Stimulated activated naive CD8-positive, alpha-beta T cell treated with anti-CD3 and anti-CD28 coated beads, Interleukin-15, amount 100 ng/mL, for 72 hours (primary cell): ENCODE results near the gene GPR148.

Experiments
- ATAC-seq: fragments of 150-1000 bp; cut with Tn5 transposase; 2 replicates; pipeline ENCODE4 v1.10.0; 2021; ENCODE audit warnings: mild to moderate bottlenecking, moderate library complexity
- DNase-seq, 2 donors: peaks; one replicate each; pipeline ENCODE4 v3.0.0; 2021 to 2022
- H3K27ac Mint-ChIP-seq, 2 donors: one replicate each; pipeline ENCODE4 v1.8.0; 2022; ENCODE audit warnings: mild to moderate bottlenecking in 2 of 2, mixed read lengths in 2 of 2, moderate library complexity in 2 of 2
- H3K27me3 Mint-ChIP-seq: one replicate; pipeline ENCODE4 v1.8.0; 2022; ENCODE audit warnings: mixed read lengths
- H3K4me1 Mint-ChIP-seq: one replicate; pipeline ENCODE4 v1.8.0; 2022; ENCODE audit warnings: mild to moderate bottlenecking, mixed read lengths
- H3K4me3 Mint-ChIP-seq, 2 donors: one replicate each; pipeline ENCODE4 v1.8.0; 2022; ENCODE audit warnings: mild to moderate bottlenecking in 2 of 2, mixed read lengths in 2 of 2, moderate library complexity in 1 of 2
- H3K9me3 Mint-ChIP-seq, 2 donors: one replicate each; pipeline ENCODE4 v1.8.0; 2022; ENCODE audit warnings: mixed read lengths in 2 of 2

Gene GPR148

DNA sequence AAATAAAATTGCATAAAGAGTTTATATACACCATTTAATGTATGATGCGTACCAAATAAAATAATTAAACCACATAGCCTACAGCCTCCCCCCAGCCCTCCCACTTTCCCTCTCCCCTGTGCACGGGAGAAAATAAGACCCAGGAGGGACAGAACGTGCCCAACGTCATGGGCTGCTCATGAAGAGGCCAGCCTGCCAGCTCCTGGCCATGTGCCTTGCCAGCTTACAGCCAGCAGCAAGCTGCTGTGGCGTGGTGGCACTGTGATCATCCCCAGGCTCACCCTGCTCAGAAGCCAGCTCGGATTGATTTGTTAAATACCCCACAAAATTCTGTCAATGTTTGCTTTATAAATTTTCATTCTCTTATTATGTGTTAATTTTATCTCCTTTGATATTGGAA lies 7.6 kb downstream of the GPR148 start:
- DNase-seq (no peak), ATAC-seq (no peak)
- Mint-ChIP-seq H3K27ac (no peak overlapping the region), H3K9me3 (peaks cover 0 to 16% of the 10 kb centered on the region in 2 donors), H3K27me3 (peaks cover 27% of the 10 kb centered on the region), H3K4me3 (no peak overlapping the region), H3K4me1 (no peaks in the 10 kb centered on the region)

DNA sequence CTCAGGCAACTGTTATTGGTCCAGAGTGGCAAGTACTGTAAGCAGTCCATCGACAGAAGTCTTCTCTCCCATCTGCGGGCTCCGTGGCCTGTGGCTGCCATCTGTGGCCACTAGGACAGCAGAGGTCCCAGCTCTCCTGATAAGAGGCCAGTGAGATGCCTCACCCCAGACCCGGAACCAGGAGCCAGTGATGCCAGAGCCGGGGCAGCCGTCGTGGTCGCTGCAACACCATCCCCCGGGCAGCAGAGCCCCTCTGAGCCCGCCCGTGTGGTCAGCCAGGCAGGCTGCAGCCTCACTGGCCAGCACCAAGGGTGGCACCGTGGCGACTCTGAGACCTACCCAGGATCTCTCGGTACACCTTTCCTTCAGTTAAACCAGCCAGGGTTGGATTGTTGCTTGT lies 8.7 kb downstream of the GPR148 start:
- ATAC-seq (no peak), DNase-seq (no peak)
- Mint-ChIP-seq H3K9me3 (peaks cover 0 to 16% of the 10 kb centered on the region in 2 donors), H3K4me3 (no peak overlapping the region), H3K4me1 (no peaks in the 10 kb centered on the region), H3K27ac (no peak overlapping the region), H3K27me3 (peaks cover 32% of the 10 kb centered on the region)

DNA sequence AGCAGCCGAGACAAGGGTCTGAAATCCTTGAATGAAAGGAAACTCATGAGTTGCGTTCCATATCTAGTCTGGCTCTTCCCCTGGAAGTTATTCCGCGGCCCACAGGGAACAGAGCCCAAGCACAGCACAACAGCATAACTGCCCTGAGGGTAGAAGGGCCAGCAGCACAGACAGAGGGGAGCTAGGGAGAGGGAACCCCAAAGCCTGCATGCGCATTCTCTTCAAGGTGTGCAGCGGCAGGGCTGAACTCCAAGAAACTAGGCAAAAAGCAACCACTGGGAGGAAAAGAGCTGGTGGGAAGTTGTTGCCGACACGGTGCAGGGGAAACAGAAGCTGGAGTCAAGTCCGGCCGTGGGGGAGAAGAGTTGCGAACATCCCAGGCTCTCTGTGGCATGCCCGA lies 11.8 kb downstream of the GPR148 start:
- ATAC-seq: no peak
- Mint-ChIP-seq H3K9me3 (no peaks in the 10 kb centered on the region), H3K27me3 (peaks cover 56% of the 10 kb centered on the region), H3K4me1 (no peaks in the 10 kb centered on the region), H3K4me3 (no peak overlapping the region), H3K27ac (peak overlapping the region in 1 of 2 donors; percentile 68)
- no peak for DNase-seq

DNA sequence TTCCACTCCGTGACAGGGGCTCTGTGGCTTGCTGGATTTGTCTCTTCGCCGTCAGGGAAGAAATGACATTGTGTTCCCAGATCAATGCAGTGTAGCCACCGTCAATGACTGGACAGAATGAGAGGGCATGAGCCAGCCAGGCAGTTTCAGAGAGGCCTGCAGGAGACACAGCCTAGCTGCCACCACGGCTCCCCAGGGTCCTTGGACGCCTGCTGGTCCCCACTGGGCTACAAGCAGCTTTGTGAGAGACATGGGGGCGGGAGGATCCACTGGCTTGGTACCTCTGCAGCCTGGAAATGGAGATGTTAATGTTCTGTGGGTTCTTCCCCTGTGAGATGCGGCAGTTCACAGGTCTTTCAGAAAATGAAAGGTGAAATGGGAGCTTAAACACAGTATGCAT lies 14.4 kb downstream of the GPR148 start:
- H3K9me3 Mint-ChIP-seq: no peaks in the 10 kb centered on the region
- H3K4me3 Mint-ChIP-seq: no peak overlapping the region
- peaks cover 57% of the 10 kb centered on the region for H3K27me3 Mint-ChIP-seq
- no peak overlapping the region for H3K27ac Mint-ChIP-seq
- ATAC-seq (no peak), DNase-seq (no peak)
- no peaks in the 10 kb centered on the region for H3K4me1 Mint-ChIP-seq

DNA sequence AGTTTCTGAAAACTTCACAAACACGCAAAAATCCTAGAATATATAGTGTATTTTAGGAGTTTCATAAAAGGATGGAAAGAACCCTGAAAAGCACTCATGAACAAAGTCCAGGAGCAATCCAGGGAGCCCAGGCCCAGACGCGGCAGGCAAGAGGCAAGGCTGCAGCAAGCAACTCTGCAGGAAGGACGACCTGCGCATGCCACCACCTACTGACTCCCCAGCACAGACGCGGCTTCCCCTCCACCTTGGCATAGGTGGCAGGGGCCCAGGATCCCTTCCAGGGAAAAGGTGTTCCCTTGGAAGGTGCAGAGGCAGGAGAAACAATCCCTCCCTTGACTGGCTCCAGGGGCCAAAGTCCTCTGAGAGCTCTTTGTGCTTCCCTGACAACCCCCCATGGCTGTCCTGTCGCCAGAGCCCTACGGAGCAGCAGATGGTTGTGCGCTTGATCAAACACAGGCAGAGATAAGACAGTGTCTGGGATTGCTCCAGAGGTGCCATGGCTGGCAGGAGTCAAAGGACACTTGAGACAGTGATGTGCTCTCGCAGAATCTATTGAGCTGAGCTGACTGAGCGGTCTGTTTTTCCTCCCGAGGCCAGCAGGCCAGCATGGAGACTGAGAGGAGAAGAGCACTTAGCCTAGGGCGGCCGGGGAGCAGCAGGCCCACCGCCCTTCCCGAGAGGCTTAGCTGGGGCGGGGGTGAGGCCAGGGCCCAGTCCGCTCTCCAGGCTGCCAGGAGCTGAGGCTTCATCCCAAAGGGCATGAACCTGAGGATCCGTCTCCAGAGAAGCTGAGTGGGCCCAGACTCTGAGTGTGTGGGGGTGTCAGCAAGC lies 15.6 kb downstream of the GPR148 start:
- no peaks in the 10 kb centered on the region for H3K4me1 Mint-ChIP-seq

DNA sequence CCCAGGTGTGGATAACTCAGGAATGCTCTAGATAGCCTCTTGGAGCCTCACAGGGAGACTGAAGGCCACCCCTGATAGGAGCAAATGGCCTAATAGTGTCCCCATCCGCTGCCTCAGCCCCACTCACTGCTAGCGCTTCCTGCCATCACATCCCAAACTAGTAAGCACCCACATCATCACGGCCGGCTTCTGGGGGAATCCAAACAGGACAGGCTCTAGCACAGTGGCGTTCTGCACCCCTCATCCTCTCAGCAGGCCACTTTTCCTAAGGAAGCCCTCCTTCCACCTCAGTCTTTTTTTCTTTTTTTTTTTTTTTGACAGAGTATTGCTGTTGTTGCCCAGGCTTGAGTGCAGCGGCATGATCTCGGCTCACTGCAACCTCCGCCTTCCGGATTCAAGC lies 20.2 kb downstream of the GPR148 start:
- ATAC-seq (no peak), DNase-seq (no peak)
- no peaks in the 10 kb centered on the region for H3K4me1 Mint-ChIP-seq
- H3K27me3 Mint-ChIP-seq: peaks cover 39% of the 10 kb centered on the region
- no peak overlapping the region for H3K27ac Mint-ChIP-seq
- no peaks in the 10 kb centered on the region for H3K9me3 Mint-ChIP-seq
- no peak overlapping the region for H3K4me3 Mint-ChIP-seq

More for the DNA sequence above, 15.6 kb downstream of the GPR148 start:
- peaks cover 50% of the 10 kb centered on the region for H3K27me3 Mint-ChIP-seq
- no peak for ATAC-seq
- DNase-seq: no peak
- H3K27ac Mint-ChIP-seq: no peak overlapping the region
- H3K4me3 Mint-ChIP-seq: no peak overlapping the region
- no peaks in the 10 kb centered on the region for H3K9me3 Mint-ChIP-seq

DNA sequence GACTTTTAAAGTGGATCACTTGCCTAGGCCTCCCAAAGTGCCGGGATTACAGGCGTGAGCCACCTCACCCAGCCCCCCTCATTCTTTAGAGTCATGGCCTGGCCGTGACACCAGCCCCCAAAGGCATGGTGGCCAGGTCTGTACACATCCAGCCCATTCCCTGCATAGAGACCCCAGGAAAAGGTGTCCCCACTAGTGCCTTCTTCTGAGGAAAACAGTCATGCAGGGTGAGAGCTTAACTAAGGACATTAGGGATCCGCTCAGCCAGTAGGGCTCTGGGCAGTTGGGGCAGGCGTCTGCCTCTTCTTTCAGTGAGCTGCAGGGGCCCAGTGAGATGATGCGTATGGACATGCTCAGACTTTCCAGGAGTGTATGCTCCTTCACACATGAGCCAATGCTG lies 20.8 kb downstream of the GPR148 start:
- peaks cover 39% of the 10 kb centered on the region for H3K27me3 Mint-ChIP-seq
- no peak for DNase-seq
- H3K4me1 Mint-ChIP-seq: no peaks in the 10 kb centered on the region
- no peak overlapping the region for H3K27ac Mint-ChIP-seq
- H3K4me3 Mint-ChIP-seq: no peak overlapping the region
- H3K9me3 Mint-ChIP-seq: no peaks in the 10 kb centered on the region
- no peak for ATAC-seq

DNA sequence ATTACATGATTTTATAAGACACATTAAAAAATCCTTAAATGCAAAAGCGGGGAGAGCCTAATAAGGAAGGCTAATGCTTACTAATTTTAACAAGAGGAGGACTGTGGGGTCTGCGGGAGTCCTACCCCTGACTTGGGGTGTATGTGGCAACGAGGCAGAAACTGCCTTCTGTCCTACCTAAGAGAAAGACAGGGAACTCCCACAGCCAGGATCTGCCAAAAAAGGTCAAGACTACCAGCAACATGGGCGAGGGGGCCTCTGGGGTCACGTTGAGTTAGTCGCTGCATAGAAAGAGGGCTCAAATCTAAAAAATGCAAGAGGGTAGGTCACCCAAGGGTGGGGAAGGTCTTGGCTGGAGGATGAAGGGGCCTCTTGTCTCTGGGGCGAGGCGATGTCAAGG lies 25.9 kb downstream of the GPR148 start:
- Mint-ChIP-seq H3K27ac (no peak overlapping the region), H3K4me1 (peaks cover 5% of the 10 kb centered on the region), H3K4me3 (peak overlapping the region in 1 of 2 donors; percentile 27), H3K27me3 (peaks cover 52% of the 10 kb centered on the region), H3K9me3 (no peaks in the 10 kb centered on the region)
- DNase-seq (no peak), ATAC-seq (peak; percentile 7)

DNA sequence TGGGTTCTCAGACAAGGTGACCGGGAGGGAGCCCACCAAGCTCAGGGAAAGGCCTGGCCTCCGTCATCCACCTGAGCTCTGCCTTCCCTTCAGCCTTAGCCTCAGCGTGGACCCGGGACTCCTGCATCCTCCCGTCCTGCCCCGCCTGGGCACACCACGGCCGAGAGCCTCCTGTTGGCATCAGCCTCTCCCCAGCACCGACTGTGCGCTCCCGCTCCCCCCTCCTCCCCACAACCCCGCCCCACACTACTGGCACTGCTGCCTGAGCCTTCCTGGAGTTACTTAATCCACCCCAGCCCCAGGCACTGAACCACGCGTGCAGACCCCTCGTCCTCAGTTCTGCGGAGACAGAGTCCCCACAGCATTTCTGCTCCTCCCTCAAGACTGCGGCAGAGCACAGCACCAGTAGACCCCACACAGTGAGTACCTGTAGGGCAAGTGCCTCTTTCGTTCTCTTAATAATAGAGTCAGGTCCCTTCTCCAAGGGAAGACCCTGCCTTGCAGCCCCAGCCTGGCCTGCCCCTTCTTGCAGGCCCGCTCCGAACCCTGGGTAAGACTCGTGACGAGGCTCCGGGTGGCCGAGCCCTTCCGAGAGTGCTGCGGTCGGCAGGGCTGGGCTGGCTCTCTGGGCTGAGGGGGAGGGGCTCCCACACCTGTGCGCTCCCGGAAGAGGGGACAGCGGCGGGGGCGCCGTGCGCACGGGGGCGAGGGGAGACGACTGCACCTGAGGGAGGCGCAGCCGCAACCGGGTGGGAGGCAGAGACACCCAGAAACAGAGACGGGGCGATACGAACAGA lies 26.6 kb downstream of the GPR148 start, which contains the start of gene AMER3:
AMER3 (plus strand) TSS at position 285 of the 797 bp plus-strand sequence. CDS start 6,533 bp downstream, outside the sequence.
- Mint-ChIP-seq H3K27ac (no peak within 1 kb of the TSS), H3K4me1 (peaks cover 5% of the 10 kb centered on the region), H3K9me3 (no peaks in the 10 kb centered on the region), H3K4me3 (peak within 1 kb of the TSS; percentile 33 to 58), H3K27me3 (peaks cover 53% of the 10 kb centered on the region)
- no peak for DNase-seq
- ATAC-seq: peak; percentile 26

DNA sequence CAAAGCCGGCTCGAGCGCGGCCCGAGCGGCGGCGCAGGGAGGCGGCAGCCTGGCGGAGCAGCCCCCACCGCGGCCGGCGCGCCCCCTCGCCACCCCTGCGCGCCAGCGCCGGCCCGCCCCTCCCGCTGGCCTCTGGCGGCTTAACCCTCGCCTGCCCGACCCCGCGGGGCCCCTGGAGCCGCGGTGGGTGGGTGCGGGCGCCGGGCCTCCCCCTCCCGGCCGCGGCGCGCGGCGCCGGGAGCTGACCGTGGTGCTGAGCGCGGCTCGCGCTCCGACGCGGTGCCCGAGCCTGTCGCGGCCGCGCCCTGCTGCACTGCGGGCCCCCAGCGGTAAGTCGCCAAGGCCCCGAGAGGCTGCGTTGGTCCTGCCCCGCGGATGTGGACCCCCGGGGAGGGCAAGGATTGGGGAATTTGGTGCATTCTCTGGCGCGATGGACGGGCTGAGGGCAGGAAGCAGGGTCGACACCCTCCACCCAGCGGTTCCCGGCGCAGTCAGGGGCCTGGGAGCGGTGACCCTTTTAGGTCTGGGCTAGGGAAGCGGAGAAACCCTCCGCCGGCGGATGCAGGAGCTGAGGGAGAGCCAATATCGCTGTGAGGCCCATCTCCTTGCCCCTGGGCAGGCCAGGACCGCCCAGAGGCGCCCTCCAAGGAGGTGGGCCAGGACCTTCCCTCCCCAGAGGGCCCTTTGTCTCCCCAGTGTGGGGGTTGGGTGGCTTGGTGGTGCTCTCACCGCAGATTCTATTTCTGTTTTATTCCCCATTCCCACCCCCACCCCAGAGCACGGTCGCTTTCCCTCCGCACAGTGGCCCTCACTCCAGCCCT lies 27.4 kb downstream of the GPR148 start:
- Mint-ChIP-seq H3K27me3 (peaks cover 61% of the 10 kb centered on the region), H3K9me3 (no peaks in the 10 kb centered on the region), H3K4me3 (peak overlapping the region; percentile 49), H3K27ac (no peak overlapping the region), H3K4me1 (peaks cover 5% of the 10 kb centered on the region)
- ATAC-seq (peak; percentile 70), DNase-seq (no peak)

DNA sequence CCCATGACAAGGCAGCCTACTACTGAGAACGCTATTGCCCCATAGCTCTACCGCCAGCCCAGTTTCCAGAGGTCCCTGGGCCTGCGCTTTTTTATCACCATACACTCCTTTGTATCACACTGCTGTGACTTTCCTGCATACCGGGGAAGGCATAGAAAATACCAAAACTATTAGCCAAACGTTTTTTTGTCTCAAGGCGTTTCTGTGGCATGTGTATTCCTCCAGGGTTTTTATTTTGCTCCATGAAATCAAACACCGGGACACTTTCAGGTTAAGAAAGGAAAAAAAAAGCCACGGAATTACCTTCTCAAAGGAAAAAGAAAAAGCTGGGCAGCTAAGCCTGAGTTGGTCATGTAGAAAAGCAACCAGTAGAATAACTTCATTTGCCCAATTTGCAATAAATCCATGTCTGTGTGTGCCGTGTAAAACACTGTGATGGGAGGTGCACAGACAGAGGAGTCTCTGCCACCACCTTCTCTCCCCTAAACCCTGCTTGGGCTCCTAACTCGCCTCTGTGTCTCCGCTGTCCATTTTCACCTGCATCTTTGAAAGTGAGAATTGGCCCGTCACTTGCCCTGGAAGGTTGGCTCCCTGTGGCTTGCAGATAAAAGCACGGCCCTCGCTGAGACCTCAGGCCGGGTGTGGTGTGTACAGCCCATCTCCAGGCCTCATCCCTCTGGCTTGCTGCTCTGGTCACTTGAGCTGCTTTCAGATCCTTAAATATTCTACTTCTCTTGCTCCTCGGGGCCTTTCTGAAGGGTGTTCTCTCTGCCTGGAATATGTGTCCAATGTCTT lies 28.2 kb downstream of the GPR148 start:
- peaks cover 69% of the 10 kb centered on the region for H3K27me3 Mint-ChIP-seq
- peaks cover 5% of the 10 kb centered on the region for H3K4me1 Mint-ChIP-seq
- DNase-seq (no peak), ATAC-seq (no peak)
- no peaks in the 10 kb centered on the region for H3K9me3 Mint-ChIP-seq
- no peak overlapping the region for H3K27ac Mint-ChIP-seq
- peak overlapping the region; percentile 49 for H3K4me3 Mint-ChIP-seq

DNA sequence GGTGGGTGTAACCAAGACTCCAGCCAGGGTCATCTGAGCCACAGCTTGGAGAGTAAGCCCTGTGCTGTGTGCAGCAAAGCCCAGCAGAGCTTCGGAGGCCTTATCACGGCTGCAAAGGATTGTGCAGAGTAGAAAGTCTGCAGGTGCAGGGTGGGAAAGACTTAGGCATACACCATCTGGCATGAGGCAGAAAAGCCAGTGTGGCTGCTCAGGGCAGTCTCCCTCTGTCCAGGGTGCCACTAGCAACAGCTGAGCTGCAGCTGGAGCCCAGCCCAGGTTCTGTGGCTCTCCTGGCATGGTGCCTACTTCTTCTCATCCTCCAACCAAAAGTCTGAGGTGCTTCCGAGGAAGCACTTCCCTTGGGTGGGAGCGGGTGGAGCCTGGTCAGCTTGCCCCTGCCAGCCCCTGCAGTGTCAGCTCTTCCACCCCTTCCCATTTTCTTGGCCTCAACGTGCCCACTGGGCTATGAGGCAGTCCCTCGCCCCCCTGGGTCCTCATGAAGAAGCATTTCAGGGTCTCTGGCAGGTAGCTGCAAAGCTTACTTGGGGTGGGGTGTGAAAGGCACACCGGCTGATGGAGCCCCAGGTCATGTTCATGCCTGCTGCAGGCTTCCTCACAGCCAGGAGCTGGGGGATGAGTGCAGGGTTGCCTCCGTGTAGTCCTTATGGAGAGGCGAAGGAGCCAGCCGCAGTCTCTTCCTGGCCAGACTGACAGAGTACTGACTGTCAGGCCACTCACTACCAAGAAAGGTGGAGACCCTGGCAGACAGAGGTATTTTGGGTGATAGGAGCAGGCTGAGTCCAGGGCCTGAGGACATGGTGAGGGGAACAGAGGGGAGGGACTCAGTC lies 31.3 kb downstream of the GPR148 start:
- DNase-seq (no peak), ATAC-seq (no peak)
- H3K4me1 Mint-ChIP-seq: peaks cover 5% of the 10 kb centered on the region
- peaks cover 43% of the 10 kb centered on the region for H3K27me3 Mint-ChIP-seq
- H3K4me3 Mint-ChIP-seq: no peak overlapping the region
- no peaks in the 10 kb centered on the region for H3K9me3 Mint-ChIP-seq
- no peak overlapping the region for H3K27ac Mint-ChIP-seq

DNA sequence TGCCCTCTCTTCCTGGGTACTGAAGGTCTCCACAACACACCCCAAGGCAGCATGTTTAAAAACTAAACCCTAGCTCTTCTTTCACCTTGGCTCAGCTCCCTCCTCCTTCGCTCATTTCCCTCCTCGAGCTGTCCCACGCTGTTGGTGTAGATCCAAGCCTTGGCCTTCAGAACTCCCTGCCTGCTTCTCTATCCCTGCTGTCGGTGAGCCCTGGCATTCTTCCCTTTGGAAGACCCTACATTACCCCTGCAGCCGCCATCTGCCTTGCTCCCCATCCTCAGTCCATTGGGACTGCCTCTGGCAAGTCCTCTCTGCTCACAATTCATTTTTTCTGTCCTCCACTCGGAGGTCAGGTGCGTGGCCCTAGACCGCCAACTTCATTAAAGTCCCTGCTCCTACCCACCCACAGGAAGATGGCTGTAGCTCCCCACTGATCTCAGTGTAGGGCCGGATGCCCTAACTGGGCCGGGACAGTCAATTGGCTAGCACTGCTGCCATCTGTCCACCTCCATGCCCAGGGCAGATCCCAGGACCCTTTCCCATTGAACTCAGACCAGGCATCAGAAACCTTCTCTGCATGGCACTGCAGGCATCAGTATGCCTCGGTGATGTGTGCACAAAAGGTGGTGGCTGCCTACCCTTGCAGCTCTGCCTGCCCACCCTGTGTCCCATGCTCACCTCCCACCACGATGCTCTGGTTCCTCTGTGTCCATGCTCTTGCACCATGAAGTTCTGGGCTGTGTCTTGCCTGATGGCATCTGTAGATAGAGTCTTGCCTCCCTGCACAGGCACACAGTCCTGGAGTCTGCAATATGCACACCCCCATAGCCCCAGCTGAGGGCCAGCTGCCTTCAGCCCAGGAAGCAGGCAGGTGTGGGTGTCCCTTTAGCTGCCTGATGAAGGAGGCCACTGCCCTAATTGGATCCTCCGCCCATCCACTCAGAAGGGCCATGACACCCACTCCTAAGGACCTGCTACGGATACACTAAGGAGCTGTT lies 32.2 kb downstream of the GPR148 start:
- Mint-ChIP-seq H3K27me3 (peaks cover 34% of the 10 kb centered on the region), H3K9me3 (no peaks in the 10 kb centered on the region), H3K4me1 (no peaks in the 10 kb centered on the region), H3K27ac (no peak overlapping the region), H3K4me3 (no peak overlapping the region)
- ATAC-seq: no peak
- no peak for DNase-seq
